B cell (primary cell): ENCODE data around the gene TRDN. TPM values are rescaled to one million over a fixed set of nuclear protein-coding genes. Genes with fewer than 3 reads are reported as not detected.

Experiments
- ATAC-seq: fragments of 200-7000 bp; cut with Tn5 transposase; one replicate; pipeline ENCODE4 v1.10.0; 2021; ENCODE audit warnings: low read depth, mild to moderate bottlenecking, moderate number of reproducible peaks, moderate library complexity
- CTCF ChIA-PET: fragments of 350-600 bp; sonication (Branson Sonifier 250); formaldehyde crosslinking; loops from one replicate; lab custom pipeline; 2021; ENCODE audit warnings: antibody characterized with exemption, inconsistent platforms; lab: Charles Lee
- POLR2A ChIA-PET: fragments of 350-600 bp; sonication (Branson Sonifier 250); formaldehyde crosslinking; loops from one replicate; lab custom pipeline; 2021; ENCODE audit warnings: antibody characterized with exemption; lab: Charles Lee
- DNase-seq: peaks from one replicate; pipeline ENCODE4 v3.0.0; 2013
- H2AFZ ChIP-seq: 2 replicates; pipeline ENCODE4 v1.6.1; 2012; ENCODE audit warnings: mild to moderate bottlenecking, low read depth, low read length; ENCODE audit not compliant: insufficient read depth, poor library complexity, severe bottlenecking
- H3K27ac ChIP-seq, 2 donors: 1 replicate in 1 of 2; 2 replicates in 1 of 2; pipeline ENCODE4 v1.5.1; 2012 to 2013; ENCODE audit warnings: low read length in 2 of 2, mild to moderate bottlenecking in 2 of 2, moderate library complexity in 1 of 2
- H3K27me3 ChIP-seq, 4 experiments: fragments of 200-600 bp in 1 of 4; sonication (generic) in 1 of 4; replicated peaks in 1 of 4; 1 replicate in 2 of 4; 2 replicates in 2 of 4; pipeline versions ENCODE4 v1.6.1 to v1.7.0; 2013 to 2016; ENCODE audit warnings: low read length in 3 of 4, mild to moderate bottlenecking in 2 of 4, mixed read lengths in 1 of 4, moderate library complexity in 1 of 4; ENCODE audit not compliant: insufficient read depth in 4 of 4, control insufficient read depth in 3 of 4; ENCODE audit errors: control extremely low read depth in 1 of 4
- H3K36me3 ChIP-seq, 2 experiments: replicated peaks in 1 of 2; 1 replicate in 1 of 2; 2 replicates in 1 of 2; pipeline versions ENCODE4 v1.6.1 to v1.7.1; 2013; ENCODE audit warnings: low read length in 1 of 2; ENCODE audit not compliant: insufficient read depth in 2 of 2, control insufficient read depth in 1 of 2; ENCODE audit errors: control extremely low read depth in 1 of 2, extremely low read depth in 1 of 2
- H3K4me1 ChIP-seq, 2 donors: fragments of 200-600 bp in 1 of 2; sonication (generic) in 1 of 2; 1 replicate in 1 of 2; 2 replicates in 1 of 2; pipeline versions ENCODE4 v1.5.1 to v1.6.1; 2013 to 2017; ENCODE audit warnings: low read length in 2 of 2; ENCODE audit not compliant: control insufficient read depth in 2 of 2, insufficient read depth in 2 of 2
- H3K4me2 ChIP-seq: replicated peaks from 2 replicates; pipeline ENCODE3; 2012; ENCODE audit warnings: mild to moderate bottlenecking, low read depth, low read length; ENCODE audit not compliant: poor library complexity, severe bottlenecking
- H3K4me3 ChIP-seq, 5 experiments: fragments of 200-600 bp in 1 of 5; sonication (generic) in 1 of 5; 1 replicate in 3 of 5; 2 replicates in 2 of 5; pipeline versions ENCODE4 v1.5.1 to v1.7.0; 2011 to 2016; ENCODE audit warnings: low read length in 4 of 5, mild to moderate bottlenecking in 4 of 5, low read depth in 2 of 5, control low read depth in 1 of 5, moderate library complexity in 1 of 5; ENCODE audit not compliant: insufficient read depth in 1 of 5; ENCODE audit errors: control extremely low read depth in 1 of 5, extremely low read depth in 1 of 5
- H3K79me2 ChIP-seq: fragments of 200-600 bp; sonication (generic); one replicate; pipeline ENCODE4 v1.6.0; 2016; ENCODE audit warnings: low read length; ENCODE audit not compliant: control insufficient read depth, insufficient read depth
- H3K9ac ChIP-seq: fragments of 200-600 bp; sonication (generic); 2 replicates; pipeline ENCODE4 v1.6.1; 2017; ENCODE audit warnings: mild to moderate bottlenecking, low read length, moderate library complexity
- H3K9me3 ChIP-seq, 3 donors: one replicate each; pipeline versions ENCODE4 v1.6.1 to v1.7.1; 2013; ENCODE audit warnings: low read length in 2 of 3; ENCODE audit not compliant: control insufficient read depth in 2 of 3, insufficient read depth in 1 of 3; ENCODE audit errors: control extremely low read depth in 1 of 3
- H4K20me1 ChIP-seq: 2 replicates; pipeline ENCODE4 v1.6.0; 2012; ENCODE audit warnings: mild to moderate bottlenecking, low read length; ENCODE audit not compliant: insufficient read depth, control insufficient read depth, poor library complexity, severe bottlenecking
- H3K27ac Mint-ChIP-seq: one replicate; pipeline ENCODE4 v1.8.0; 2021; ENCODE audit warnings: mixed read lengths
- H3K27me3 Mint-ChIP-seq: one replicate; pipeline ENCODE4 v1.8.0; 2021; ENCODE audit warnings: mixed read lengths
- H3K4me1 Mint-ChIP-seq: one replicate; pipeline ENCODE4 v1.8.0; 2021; ENCODE audit warnings: mixed read lengths
- H3K4me3 Mint-ChIP-seq: one replicate; pipeline ENCODE4 v1.8.0; 2021; ENCODE audit warnings: mixed read lengths
- H3K9me3 Mint-ChIP-seq: one replicate; pipeline ENCODE4 v1.8.0; 2022; ENCODE audit warnings: mixed read lengths; ENCODE audit not compliant: insufficient read depth
- EZH2 ChIP-seq: IDR thresholded peaks from 2 replicates; pipeline ENCODE4 v1.6.1; 2012; ENCODE audit warnings: borderline replicate concordance, low read depth, mild to moderate bottlenecking, moderate library complexity, low read length; ENCODE audit not compliant: insufficient read depth, poor library complexity, severe bottlenecking
- WGBS: methylation state at CpG from one replicate; pipeline ENCODE4 v1.1.5; 2013; ENCODE audit warnings: missing lambda C conversion rate; ENCODE audit not compliant: insufficient coverage; 5-methylcytosine and 5-hydroxymethylcytosine counted together
- intact Hi-C: fragments of 100-400 bp; cut with micrococcal nuclease; formaldehyde crosslinking; loops from one replicate; pipeline ENCODE4 v1.10.0; 2022
- polyA plus RNA-seq: library from polyadenylated mRNA; depleted of rRNA; stranded (reverse); fragments of >200 nt; gene quantifications from 2 replicates; pipeline ENCODE4 v1.2.3, GENCODE V29; 2012
- total RNA-seq, 2 donors: library from RNA; stranded (reverse); fragments of 120-200 nt in 1 of 2; gene quantifications; 1 replicate in 1 of 2; 2 replicates in 1 of 2; pipeline versions ENCODE4 v1.2.3 to v1.2.4, GENCODE V29; 2013 to 2022
- TF ChIP-seq, protein P1 (sequence below): fragments of 200-600 bp; IDR thresholded peaks from one replicate; pipeline ENCODE4 v1.8.0; 2022; ENCODE audit warnings: antibody characterized with exemption, mild to moderate bottlenecking

Gene TRDN
- total and polyA plus RNA-seq, 2 donors (not counting 1 experiment from before 2014, with no cell fraction given), result not detected

DNA sequence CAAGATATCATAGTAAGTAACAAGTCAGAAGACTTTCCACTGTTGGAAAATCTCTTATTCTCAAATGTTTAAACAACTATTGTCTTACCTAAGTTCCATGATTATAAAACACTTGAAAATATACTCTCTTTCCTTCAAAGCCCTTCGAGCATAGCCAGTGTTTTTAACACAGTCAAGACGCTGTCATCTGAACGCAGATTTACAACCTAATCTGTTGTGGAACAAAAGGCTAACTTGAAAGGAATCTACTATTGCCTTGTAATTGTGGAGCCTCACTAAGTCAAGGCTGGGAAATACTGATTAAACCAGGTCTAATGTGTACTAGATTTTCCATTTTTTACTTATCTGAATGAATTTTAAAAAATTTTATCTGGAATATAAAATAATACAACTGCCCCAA, 205.8 kb downstream of the TRDN start:
- H3K27ac Mint-ChIP-seq, result no peak overlapping the region
- POLR2A ChIA-PET, result no interaction called here
- no peaks in the 10 kb centered on the region for H3K79me2 ChIP-seq
- H3K27ac ChIP-seq, result no peak overlapping the region
- no peak overlapping the region for H2AFZ ChIP-seq
- intact Hi-C loops, result no loop called here
- WGBS, result 100% methylated on average over 1 of the region's 3 CpGs
- no peaks in the 10 kb centered on the region for H3K36me3 ChIP-seq
- H3K4me3 Mint-ChIP-seq, result no peak overlapping the region
- DNase-seq (no peak), ATAC-seq (no peak)
- no peaks in the 10 kb centered on the region for H3K4me1 Mint-ChIP-seq
- TF ChIP-seq EZH2, result no peak
- TF ChIP-seq, protein P1, sequence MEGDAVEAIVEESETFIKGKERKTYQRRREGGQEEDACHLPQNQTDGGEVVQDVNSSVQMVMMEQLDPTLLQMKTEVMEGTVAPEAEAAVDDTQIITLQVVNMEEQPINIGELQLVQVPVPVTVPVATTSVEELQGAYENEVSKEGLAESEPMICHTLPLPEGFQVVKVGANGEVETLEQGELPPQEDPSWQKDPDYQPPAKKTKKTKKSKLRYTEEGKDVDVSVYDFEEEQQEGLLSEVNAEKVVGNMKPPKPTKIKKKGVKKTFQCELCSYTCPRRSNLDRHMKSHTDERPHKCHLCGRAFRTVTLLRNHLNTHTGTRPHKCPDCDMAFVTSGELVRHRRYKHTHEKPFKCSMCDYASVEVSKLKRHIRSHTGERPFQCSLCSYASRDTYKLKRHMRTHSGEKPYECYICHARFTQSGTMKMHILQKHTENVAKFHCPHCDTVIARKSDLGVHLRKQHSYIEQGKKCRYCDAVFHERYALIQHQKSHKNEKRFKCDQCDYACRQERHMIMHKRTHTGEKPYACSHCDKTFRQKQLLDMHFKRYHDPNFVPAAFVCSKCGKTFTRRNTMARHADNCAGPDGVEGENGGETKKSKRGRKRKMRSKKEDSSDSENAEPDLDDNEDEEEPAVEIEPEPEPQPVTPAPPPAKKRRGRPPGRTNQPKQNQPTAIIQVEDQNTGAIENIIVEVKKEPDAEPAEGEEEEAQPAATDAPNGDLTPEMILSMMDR, result no peak
- no peaks in the 10 kb centered on the region for H3K27me3 Mint-ChIP-seq
- H4K20me1 ChIP-seq, result no peaks in the 10 kb centered on the region
- no peak overlapping the region for H3K4me3 ChIP-seq
- H3K9me3 ChIP-seq, result no peaks in the 10 kb centered on the region
- H3K27me3 ChIP-seq, result no peaks in the 10 kb centered on the region
- H3K4me2 ChIP-seq, result no peak overlapping the region
- H3K9ac ChIP-seq, result no peak overlapping the region
- H3K9me3 Mint-ChIP-seq, result no peaks in the 10 kb centered on the region
- CTCF ChIA-PET, result no interaction called here
- H3K4me1 ChIP-seq, result no peaks in the 10 kb centered on the region

GRCh38 chr6:123427008-123427407, 209.7 kb downstream of the TRDN start:
- intact Hi-C loops, result no loop called here
- H3K4me3 Mint-ChIP-seq, result no peak overlapping the region
- no peak overlapping the region for H3K4me2 ChIP-seq
- H3K9me3 Mint-ChIP-seq, result no peaks in the 10 kb centered on the region
- H3K9me3 ChIP-seq, result no peaks in the 10 kb centered on the region
- H3K27me3 ChIP-seq, result no peaks in the 10 kb centered on the region
- ChIA-PET POLR2A (no interaction called here), CTCF (no interaction called here)
- H3K4me1 ChIP-seq, result no peaks in the 10 kb centered on the region
- H2AFZ ChIP-seq, result no peak overlapping the region
- no peak overlapping the region for H3K4me3 ChIP-seq
- no peaks in the 10 kb centered on the region for H3K36me3 ChIP-seq
- H4K20me1 ChIP-seq, result no peaks in the 10 kb centered on the region
- no peak overlapping the region for H3K27ac Mint-ChIP-seq
- no CpG with 5 or more reads among the region's 1 CpG for WGBS
- ATAC-seq, result no peak
- DNase-seq, result no peak
- no peaks in the 10 kb centered on the region for H3K4me1 Mint-ChIP-seq
- no peak overlapping the region for H3K27ac ChIP-seq
- no peaks in the 10 kb centered on the region for H3K27me3 Mint-ChIP-seq
- no peaks in the 10 kb centered on the region for H3K79me2 ChIP-seq
- TF ChIP-seq, protein P1, result no peak
- TF ChIP-seq EZH2, result no peak
- H3K9ac ChIP-seq, result no peak overlapping the region
